Hematopoietic multipotent progenitor cell treated with erythropoietin and hydrocortisone succinate and interleukin-3 and kit ligand, for 4 days (in vitro differentiated cells): Measurements from ENCODE around the gene LAMA1.

Experiments used
- DNase-seq: peaks from one replicate; pipeline ENCODE4 v3.0.0-alpha.2; 2015

LAMA1 gene

DNA sequence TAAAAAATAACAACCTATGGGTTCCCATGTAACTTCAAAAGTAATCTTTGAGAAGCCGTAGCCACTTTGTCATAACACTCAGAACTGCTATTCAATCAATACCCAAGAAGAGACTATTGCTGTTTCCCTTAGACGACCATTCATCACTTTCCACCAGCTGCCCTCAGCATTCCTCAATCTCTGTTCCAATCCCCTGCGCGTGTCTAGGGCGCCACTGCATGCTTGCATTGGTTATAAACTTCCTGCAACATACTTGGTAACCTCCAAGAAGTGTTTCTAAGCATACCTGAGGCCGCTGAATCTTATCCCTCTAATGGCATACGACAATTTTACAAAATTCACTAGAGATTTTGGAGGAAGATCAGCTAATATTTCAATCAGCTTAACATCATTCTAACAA lies 134.2 kb downstream of the LAMA1 start:
- DNase-seq = no peak

DNA sequence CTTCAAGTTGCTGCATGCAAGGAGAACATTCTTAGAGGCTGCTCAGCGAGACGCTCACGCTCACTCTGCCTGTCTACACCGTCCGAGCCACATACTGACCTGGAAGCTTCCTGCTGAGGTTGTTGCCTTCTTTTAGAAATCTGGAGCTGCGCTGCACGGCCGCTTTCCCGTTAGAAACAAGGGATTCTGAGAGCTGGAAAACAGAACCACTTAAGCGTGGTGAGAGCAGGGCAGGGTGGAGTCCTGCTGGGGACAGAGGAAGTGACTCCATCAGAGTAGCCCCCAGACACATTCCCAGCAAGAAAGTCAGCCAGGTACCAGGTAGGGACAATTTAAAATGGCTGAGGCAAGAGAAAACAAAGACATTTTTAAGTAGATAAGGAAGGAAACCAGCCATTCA lies 135.2 kb downstream of the LAMA1 start:
- DNase-seq = no peak

DNA sequence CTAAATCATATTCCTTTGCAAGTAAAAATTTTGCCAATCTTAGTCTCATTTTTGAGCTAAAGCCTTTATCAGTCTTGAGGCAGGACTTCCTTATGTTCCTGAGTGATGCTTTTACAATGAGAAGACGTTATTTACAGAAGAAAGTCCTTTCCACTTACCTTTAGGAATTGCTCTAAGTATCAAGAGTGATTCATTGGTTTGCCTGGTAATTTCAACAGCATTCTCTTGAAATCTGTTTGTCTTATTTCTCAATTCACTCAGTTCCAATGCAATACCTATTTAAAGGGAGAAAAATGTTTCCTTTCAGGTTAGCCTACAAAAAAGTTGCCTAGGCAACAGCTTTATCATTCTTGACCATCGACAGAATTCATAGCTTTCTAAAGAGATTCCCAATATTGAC lies 137.2 kb downstream of the LAMA1 start:
- DNase-seq = no peak

DNA sequence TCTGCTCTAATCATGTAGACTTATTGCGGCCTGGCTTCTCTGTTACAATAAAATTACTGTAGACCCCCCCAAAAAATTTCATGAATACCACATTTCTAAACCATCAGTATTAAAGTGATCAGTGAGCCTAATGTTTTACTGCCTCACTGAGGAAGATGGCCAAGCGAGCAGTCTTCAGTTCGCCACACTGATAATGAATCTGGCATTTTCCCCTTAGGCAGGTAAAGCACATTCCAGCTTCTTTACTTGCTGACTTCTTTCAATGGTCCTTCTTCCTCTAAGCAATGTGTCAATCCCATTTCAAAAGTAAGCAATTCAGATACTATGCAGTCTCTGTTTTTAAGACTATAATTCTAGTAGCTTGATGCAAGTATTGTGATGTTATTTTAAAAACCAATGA lies 137.6 kb downstream of the LAMA1 start:
- DNase-seq = no peak

DNA sequence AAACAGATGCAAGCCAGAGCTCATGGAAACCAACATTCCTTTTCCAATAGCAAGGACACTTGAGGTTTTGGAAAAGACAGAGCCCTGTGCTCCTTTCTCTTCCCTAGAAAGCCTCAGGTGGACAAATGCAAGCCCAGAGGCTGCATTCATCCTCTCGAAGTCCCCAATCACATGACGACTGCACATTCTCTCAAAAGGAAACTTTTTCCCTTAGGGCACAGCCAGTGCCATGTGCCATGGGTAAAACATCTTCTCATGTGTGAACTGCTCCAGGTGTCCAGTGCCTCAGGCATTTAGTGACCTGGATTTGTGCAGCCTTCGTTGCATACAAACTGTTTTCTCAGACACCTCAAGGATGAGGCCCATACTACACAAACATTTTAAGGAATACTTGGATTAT lies 140.7 kb downstream of the LAMA1 start:
- DNase-seq = no peak

DNA sequence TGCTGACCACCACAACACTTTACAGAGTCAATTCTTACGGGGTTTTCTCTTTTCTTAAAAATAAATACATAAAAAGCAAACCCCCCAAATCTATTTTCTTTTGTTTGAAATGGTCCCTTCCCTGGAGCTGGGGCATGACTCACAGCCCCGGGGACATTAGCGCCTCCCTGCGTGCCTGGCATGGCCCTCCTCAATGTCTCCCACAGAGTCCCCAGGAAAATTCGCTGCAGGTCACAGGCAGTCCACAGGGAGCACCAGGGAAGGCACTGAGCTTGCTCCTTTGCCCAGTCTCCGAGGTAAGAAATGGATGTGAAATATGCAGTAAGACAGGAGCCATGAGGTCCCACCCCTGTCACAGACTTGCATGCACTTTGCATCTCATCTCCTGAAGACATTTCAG lies 142.5 kb downstream of the LAMA1 start:
- no peak for DNase-seq

DNA sequence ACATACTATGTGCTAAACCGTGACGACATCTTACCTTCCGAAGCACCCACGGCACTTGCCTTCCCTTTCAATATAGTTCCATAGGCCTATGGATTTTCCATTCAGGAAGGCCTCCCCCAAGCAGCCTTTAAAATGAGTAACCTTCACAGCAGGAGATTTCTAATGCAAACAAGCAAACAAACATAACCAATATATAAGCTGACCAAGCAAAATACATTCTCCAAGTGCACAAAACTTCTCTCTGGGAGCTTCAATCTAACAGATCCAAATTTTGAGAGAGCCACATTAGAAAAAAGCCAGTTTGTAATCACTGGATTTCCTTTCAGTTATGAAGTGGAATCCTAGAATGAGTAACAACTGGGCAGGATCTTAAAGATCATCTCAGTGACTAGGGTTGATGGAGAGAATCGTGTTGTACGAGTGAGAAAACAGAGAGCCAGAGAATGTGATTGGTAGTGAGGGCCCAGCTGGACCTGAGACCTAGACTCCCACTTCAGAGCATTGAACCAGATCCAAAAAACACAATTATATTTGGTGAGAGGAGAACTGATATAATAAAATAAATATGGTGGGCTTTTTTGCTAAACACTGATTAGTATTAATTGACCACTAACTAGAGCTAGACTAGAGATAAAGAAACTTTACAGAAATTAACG lies 145.6 kb downstream of the LAMA1 start:
- no peak for DNase-seq

DNA sequence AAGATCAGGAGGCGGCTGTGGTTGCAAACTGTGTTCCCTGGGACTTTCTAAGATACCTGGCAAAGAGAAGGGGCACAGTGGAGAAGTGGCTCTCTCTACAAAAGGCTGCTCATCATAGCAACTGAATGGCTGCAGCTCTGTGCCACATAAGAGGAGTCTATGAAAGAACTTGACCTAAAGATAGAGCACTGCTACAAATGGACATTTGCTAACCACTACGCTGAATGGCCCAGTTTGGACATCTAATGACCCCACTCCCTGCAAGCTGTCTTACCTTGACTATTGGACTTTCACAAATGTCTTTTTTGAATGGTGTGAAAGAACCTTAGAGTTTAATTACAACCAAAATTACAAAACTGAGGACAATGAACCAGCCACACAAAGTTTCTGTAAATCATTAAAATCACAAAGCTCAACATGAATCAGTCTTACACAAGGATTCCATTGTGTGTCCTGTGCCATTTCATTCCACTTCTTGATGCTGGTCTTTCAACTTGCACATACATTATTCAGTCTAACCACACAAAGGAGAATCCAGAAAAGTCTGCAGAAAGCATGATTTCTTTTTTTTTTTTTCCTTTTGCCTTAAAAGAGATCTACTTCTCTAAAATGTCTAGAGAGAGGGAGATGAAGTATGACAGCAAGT lies 154.0 kb downstream of the LAMA1 start:
- DNase-seq = no peak

DNA sequence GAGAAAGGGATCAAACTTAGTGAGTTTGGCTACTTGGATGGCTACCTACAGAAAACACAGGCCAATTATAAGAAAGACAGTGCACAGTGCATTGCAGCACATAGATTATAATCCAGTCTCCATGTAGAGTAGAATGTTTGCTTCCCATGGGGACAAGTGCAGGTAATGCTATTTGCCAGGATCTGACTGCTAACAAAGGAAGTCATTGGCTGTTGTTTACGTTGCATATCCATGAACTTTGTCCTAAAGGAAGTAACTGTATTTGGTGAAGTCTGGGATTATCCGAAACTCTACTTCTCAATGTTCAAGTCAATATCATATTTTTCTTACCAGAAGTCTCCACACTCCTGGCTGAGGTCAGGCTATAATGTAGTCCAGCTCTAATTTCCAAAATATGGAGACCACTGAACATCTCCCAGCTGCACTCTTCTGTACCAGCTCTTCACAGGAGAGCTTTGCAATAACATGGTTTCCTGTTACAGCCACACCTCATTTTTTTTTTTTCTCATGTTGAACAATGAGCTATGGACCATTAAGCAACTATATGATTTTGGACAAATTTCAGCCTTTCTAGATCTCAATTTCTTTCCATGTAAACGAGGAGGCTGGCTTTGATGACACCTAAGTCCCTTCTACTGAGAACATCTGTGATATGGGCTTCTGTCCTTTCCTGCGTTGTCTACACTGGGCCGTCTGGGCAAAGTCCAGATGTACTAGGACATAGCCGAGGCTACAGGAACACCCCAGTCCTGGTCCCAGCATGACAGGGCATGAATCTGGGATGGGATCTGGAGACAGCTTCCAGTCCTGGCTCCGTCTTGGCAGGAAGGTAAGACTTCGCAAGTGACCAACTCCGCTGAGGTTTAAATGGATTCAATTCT lies 154.8 kb downstream of the LAMA1 start:
- DNase-seq = no peak

DNA sequence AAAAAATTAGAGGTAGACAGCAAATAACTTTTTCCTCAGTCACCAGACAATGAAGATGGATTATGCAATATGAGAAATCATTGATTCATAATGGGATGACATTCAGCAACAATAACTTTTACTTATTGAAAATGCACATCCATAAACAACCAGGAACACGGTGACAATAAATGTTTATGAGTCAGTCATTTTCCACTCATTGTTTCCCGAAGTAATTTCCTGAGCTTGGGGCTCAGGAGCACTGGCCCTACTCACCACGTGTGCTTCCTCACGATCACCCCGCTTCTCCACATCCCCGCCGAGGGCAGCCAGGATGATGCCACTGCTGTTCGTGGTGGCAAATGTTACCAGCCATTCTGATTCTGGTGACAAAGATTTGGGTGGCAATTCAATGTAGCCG lies 156.3 kb downstream of the LAMA1 start:
- DNase-seq = no peak

DNA sequence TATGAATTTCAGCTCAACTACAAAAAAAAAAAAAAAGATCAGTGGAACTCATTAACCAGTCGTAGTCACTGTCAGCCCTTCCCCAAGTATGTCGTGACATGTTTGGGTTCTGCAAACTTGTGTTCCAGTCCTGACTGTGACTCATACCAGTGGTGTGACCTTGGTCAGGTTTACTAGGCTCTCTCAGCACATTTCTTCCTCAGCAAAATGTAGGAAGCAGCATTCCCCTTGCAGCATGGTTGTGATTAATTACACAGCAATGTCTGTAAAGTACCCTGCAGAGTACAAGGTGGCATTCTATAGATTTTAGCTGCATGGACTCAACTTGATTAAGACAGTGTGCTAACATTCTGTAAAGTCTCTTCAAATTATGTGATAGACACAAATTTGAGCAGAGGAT lies 156.9 kb downstream of the LAMA1 start:
- no peak for DNase-seq

DNA sequence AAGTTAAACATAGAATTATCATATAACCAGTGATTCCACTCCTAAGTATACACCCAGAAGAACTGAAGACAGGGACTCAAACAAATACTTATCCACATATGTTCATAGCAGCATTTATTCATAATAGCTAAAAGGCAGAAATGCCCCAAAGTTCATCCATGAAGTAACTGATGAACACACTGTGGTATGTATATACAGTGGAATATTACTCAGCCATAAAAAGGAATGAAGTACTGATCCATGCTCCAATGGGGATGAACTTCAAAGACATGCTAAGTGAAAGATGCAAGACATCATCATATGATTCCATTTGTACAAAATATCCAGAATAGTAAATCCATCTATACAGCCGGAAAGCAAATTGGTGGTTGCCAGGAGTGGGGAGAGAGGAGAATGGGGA lies 157.5 kb downstream of the LAMA1 start:
- DNase-seq = no peak

DNA sequence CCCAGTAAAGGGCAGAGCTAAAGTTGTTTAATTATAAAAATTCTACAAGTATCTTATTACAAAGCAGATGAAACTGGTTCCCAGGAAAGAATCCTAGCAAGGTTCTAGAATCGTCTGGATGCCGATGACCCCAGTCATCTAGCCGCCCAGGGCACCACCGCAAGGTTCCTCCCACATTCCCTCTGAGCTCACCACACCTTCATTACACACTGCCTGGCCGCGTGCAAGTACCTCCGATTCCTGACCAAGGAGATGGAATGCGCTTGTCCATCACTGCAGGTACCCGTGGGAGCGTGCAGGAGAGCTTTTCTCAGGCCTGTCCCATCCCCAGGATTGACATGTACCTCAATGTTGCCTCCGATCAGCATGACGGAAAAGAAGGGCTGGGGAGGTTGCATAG lies 158.5 kb downstream of the LAMA1 start:
- no peak for DNase-seq

DNA sequence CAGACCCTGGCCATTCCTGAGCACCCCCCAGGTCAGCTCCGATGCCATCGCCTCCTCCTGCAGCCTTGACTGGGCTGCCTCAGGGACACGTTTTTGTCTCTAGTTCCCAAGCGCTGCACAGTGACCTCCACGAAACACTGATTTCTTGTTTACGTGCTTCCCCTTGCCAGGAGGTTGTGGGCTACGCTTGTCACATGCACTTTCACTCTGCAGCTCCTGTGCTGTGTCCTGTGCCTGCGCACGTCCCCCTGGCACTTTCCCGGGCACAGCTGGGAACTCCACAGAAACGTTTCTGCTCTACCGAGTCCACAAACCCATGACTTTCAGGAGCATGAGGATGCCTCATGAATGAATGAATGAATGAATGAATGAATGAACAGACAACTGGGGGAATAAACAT lies 160.6 kb downstream of the LAMA1 start:
- no peak for DNase-seq

DNA sequence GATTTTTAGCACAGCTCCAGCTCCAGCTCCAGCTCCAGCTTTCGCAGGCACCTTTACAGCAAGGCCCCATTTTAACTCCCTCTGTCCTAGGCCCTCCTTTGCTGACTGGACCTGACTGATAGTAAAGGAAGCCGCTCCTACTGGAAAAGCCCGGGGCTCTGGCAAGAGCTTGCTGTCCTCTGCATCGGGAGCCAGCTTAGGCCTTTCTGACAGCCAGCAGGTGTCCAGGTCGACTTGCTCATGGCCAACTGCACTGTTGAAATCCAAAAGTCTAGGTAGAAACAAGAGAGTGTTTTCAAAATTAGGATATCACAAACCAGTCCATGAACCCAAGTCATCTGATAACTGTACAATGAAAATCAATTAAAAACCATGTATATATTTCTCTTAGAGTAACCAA lies 161.1 kb downstream of the LAMA1 start:
- no peak for DNase-seq

DNA sequence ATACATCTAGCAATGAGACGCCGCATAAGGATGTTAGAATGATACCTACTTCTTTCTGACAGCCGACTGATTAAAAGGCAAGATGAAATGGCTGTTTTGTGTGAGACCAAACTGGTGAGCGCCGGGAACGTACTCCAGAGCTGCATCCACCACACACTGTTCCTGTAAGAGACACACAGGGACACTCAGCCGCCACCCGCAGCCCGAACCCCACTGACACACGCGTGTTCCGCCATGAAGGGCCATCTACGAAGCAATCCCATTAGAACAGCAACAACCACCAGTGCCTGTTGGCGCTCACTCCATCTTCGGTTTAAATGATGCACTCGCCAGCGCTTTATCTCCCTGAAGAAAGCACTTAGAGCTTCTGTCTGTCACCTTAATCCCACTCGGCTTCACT lies 162.3 kb downstream of the LAMA1 start:
- no peak for DNase-seq

DNA sequence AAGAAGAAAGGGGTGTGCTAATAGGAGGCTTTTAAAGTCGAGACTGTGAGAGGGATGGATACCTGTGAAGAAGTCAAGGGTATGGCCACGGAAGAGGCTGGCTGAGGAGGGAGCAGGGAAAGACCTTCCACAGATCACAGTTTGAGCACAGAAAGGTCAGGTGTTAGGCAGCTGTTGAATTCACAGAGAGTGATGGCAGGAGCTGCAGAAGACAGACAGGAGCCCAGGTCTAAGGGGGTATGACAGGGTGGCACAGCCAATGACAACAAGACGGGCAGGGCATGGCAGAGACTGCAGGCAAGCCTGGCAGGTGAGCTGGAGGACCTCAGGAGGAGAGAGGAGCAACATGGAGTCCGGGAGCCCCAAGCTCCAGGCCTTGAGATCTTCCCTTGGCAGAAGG lies 163.1 kb downstream of the LAMA1 start:
- DNase-seq = no peak

DNA sequence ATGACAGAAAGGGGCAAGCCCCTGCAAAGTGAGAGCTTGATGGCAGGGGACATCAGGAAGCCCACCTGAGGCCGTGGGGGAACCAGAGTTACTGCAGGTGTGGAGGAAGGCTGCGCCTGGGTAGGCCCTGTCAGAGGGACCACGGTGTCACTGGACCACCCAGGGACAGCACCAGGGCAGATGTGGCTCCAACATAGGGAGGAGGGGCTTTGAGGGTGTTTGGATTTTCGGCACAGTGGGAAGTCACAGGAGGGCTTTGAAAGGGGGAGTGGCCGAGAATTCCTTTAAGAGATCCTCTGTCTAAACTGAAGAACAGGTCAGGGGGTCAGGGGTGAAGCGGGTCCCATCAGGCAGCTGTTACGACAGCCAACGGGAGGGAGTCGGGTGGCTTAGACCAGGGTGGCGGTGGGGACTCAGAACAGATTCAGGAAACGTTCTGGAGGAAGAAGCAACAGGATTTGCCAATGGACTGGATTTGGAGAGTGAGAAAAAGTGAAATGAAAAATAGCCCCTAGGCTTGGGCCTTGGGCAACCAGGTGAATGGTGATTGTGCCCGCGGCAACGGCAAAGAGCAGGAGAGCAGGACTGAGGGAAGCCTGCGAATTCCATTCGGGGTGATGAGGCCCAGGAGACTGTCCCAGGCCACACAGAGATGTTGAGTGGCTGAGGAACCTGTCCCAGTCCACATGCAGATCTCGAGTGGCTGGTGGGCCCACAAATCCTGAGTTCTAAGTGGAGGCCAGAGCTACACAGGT lies 166.1 kb downstream of the LAMA1 start:
- DNase-seq = no peak

DNA sequence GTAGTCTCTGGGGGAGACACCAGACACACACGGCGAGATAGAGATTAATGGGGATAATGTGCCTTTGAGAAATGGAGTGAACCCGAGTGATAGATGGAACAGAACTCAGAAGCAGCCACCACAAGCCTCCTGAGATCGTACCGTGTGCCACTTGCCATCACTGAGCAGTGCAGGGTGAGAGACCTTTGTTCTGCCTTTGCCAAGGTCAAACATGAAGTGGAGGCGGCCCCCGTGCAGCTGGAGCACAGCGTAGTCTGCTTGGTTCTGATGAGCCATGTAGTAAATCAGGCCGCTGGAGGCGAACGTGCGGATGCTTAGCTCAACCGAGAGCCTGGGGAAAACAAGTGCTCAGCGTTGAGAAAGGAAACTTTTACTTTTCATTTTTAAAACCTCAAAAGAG lies 167.0 kb downstream of the LAMA1 start:
- DNase-seq = no peak

DNA sequence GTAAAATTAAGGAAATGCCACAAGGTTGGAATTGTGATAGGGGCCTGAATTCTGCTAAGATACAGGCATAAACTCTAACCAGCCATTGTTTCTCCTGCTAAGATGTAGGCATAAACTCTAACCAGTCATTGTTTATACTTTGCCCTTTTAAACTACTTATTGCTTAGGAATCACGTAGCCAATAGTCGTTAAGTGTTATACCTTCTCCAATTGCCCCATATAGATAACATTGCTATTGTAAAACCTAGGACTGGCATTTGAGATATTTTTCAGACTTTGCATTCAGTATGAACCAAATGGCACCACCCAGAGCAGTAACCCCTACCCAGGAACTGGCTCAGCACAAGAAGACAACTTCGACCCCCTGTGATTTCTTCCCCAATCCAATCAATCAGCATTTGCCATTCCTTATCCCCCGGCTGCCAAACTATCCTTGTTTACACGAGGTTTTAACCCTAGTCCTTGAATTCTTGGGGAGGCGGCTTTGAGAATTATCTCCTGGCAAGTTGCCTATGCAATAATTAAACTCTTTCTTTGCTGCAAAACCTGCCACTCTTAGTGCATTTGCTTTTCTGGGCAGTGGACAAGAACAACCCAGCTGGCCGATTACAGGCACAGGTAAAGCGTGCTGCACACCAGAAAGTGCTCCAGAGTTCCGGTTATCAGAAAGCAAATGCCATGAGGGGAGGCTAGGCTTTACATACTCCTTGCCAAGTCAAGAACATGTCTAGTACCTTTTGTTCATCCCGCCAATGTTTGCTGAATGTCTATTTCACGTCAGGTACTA lies 167.6 kb downstream of the LAMA1 start:
- DNase-seq = no peak

DNA sequence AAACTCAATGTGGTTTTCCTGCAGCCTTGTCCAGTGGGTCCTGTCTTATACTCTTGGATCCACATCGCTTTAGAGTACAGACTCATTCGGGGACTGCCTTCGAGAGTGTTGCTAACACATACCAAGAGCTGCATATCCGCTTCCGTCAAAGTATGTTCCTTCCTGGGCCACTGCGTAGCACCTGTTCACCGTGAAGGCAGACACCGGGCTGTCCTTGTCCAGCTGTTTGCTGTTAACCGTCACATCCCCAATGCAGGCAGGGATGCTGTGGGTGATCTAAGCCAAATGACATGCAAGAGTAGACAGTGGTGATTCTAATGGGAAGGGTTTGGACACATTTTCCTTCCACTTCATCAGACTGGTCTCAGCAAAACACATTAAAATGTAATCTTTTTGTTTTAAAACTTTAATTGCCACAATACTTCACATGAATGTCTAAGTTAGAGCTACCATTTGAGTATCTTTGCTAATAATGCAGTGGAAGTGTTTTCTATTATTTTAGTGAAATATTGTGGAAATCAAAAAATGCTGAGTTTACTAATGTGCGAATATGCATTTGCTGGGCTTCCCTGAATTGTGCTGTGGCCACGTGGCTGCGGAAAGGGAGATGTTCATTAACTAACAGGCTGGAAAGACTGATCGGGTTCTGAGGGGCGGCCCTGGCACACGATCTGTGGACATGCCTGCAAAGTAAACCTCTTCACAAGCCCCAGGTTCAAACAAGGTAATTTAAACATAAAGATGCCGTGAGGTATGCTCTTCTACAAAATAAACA lies 169.1 kb downstream of the LAMA1 start:
- DNase-seq = no peak
